Measurements from ENCODE around the gene FAM53B.

GRCh38 chr10:124609698-124610097, 134.5 kb downstream of the FAM53B start:
- no peak for TF ChIP-seq POLR2A (IDR thresholded peaks at IDR 0.05)
- TF ChIP-seq, protein P1, sequence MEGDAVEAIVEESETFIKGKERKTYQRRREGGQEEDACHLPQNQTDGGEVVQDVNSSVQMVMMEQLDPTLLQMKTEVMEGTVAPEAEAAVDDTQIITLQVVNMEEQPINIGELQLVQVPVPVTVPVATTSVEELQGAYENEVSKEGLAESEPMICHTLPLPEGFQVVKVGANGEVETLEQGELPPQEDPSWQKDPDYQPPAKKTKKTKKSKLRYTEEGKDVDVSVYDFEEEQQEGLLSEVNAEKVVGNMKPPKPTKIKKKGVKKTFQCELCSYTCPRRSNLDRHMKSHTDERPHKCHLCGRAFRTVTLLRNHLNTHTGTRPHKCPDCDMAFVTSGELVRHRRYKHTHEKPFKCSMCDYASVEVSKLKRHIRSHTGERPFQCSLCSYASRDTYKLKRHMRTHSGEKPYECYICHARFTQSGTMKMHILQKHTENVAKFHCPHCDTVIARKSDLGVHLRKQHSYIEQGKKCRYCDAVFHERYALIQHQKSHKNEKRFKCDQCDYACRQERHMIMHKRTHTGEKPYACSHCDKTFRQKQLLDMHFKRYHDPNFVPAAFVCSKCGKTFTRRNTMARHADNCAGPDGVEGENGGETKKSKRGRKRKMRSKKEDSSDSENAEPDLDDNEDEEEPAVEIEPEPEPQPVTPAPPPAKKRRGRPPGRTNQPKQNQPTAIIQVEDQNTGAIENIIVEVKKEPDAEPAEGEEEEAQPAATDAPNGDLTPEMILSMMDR (IDR thresholded peaks at IDR 0.05): no peak

Measured in body of pancreas (tissue), 4 donors.